Activated CD8-positive, alpha-beta memory T cell treated with anti-CD3 and anti-CD28 coated beads, Interleukin-2, amount 50 U/mL, for 48 hours (primary cell): ENCODE measurements around the gene ZNF512B.
"Not testable (repeated sequence)": the region's sequence is repeated elsewhere in the genome, so short reads cannot be mapped to it uniquely, and the experiment has no call there.

Experiments used
- DNase-seq: peaks from one replicate; pipeline ENCODE4 v3.0.0-alpha.2; 2020

ZNF512B gene, protein sequence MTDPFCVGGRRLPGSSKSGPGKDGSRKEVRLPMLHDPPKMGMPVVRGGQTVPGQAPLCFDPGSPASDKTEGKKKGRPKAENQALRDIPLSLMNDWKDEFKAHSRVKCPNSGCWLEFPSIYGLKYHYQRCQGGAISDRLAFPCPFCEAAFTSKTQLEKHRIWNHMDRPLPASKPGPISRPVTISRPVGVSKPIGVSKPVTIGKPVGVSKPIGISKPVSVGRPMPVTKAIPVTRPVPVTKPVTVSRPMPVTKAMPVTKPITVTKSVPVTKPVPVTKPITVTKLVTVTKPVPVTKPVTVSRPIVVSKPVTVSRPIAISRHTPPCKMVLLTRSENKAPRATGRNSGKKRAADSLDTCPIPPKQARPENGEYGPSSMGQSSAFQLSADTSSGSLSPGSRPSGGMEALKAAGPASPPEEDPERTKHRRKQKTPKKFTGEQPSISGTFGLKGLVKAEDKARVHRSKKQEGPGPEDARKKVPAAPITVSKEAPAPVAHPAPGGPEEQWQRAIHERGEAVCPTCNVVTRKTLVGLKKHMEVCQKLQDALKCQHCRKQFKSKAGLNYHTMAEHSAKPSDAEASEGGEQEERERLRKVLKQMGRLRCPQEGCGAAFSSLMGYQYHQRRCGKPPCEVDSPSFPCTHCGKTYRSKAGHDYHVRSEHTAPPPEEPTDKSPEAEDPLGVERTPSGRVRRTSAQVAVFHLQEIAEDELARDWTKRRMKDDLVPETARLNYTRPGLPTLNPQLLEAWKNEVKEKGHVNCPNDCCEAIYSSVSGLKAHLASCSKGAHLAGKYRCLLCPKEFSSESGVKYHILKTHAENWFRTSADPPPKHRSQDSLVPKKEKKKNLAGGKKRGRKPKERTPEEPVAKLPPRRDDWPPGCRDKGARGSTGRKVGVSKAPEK

DNA sequence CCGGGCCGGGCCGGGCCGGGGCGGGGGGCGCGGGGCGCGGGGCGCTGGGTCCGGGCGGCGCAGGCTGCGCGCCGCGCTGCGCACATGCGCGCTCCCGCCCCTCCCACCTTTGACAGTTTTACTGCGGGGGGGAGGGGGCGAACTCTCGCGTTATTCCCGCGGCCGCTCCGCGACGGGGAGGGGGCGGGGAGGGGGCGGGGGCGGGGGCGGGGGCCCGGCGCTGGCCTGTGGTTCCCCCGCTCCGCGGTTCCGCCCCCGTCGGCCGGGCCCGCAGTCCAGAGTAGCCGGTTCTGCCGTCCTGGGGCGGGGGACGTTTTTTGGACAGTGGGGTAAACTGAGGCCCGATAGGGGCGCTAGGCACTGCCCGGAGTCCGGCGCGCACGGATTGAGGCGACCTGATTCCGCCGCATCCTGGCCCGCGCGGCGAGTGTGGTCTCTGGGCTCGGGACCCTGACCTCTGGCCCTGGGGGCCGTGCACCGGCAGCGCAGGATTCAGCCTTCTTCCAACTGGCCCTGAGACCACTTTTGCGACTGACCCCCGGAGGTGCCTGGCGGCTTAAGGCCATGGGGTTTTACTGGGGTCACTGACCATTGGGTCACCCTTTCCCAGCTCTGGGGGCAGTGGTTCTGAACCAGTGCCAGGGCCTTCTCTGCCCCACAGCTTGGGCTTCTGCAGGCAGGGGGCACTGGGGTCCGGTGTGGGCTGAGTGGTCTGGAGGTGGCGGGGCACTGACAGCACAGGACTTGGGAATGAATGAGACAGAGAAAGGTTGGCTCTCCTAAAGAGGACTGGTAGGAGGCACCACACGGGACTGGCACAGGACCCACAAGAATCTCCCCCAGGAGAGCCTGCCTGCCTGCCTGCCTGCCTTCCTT, at the start of gene ZNF512B:
Gene ZNF512B, minus strand, starts transcription at position 93 of the 876 bp plus-strand sequence. CDS start 1,980 bp downstream, outside the sequence.
- DNase-seq: peak; percentile 74

DNA sequence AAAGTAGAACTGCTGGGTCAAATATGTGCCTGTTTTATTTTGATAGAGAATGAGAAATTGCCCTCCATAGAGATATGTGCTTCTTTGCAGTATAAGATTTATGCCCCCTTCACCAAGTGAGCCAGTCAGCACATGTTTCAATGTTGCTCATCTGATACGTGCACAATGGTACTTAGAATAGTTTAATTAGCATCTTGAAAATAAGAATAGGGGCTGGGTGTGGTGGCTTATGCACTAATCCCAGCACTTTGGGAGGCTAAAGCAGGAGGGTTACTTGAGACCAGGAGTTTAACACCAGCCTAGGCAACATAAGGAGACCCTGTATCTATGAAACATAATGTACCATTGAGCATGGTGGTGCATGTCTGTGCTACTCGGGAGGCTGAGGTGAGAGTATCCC, 45.9 kb upstream of the ZNF512B start:
- no peak for DNase-seq

DNA sequence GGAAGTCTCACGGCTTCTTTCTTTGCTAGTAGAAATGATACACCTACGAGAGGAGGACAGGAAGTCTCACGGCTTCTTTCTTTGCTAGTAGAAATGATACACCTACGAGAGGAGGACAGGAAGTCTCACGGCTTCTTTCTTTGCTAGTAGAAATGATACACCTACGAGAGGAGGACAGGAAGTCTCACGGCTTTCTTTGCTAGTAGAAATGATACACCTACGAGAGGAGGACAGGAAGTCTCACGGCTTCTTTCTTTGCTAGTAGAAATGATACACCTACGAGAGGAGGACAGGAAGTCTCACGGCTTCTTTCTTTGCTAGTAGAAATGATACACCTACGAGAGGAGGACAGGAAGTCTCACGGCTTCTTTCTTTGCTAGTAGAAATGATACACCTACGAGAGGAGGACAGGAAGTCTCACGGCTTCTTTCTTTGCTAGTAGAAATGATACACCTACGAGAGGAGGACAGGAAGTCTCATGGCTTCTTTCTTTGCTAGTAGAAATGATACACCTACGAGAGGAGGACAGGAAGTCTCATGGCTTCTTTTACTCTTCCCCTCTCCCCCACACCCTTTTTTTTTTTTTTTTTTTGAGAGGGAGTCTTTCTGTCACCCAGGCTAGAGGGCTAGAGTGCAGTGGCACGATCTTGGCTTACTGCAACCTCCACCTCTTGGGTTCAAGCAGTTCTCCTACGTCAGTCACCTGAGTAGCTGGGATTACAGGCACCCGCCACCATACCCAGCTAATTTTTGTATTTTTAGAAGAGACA, 42.8 kb upstream of the ZNF512B start:
- DNase-seq: not testable (repeated sequence)

GRCh38 chr20:64011366-64011779, 41.6 kb upstream of the ZNF512B start:
- DNase-seq: no peak

DNA sequence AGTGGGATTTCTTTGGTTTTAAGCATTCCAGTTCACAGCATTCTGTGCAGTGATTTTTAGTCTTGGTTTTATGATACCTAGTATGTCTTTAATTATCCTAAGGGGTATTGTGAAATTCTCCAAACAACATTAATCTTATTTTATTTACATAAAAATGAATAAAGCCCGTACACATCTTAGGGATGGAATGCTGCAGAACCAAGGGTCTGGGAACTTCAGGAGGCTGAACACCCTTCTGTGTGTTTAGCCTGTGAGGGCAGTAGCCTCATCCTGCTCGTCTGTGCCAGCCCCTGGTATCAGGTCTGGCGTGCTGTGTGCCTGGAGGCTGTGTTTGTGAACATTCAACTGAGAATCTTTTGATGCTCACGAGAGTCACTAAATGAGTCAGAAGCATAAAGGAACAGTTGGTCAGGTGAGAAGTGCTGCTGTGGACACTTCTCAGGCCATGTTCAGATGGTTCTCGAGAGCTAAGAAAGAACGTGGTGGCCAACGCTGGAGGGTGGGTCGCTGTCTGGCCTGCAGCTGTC, 41.0 kb upstream of the ZNF512B start:
- DNase-seq: no peak

GRCh38 chr20:64009811-64010387, 40.2 kb upstream of the ZNF512B start:
- DNase-seq: no peak

GRCh38 chr20:64006902-64007301, 37.2 kb upstream of the ZNF512B start:
- no peak for DNase-seq

- no peak for DNase-seq
Measured at GRCh38 chr20:64006490-64006889, 36.8 kb upstream of the ZNF512B start.

DNA sequence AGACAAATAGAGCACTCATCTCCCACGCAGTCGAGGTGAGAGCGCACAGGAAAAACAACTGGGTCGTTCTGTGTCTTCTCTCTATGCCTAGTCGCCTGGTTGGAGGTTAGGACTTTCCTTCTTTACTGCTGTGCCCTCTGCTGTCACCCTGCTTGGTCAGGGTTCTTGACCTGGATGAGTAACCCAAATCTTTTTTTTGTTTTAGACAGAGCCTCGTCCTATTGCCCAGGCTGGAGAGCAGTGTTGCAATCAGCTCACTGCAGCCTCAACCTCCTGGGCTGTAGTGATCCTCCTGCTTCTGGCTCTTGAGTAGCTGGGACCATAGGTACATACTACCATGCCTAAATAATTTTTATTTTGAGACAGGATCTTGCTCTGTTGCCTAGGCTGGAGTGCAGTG, 35.7 kb upstream of the ZNF512B start:
- DNase-seq: no peak

DNA sequence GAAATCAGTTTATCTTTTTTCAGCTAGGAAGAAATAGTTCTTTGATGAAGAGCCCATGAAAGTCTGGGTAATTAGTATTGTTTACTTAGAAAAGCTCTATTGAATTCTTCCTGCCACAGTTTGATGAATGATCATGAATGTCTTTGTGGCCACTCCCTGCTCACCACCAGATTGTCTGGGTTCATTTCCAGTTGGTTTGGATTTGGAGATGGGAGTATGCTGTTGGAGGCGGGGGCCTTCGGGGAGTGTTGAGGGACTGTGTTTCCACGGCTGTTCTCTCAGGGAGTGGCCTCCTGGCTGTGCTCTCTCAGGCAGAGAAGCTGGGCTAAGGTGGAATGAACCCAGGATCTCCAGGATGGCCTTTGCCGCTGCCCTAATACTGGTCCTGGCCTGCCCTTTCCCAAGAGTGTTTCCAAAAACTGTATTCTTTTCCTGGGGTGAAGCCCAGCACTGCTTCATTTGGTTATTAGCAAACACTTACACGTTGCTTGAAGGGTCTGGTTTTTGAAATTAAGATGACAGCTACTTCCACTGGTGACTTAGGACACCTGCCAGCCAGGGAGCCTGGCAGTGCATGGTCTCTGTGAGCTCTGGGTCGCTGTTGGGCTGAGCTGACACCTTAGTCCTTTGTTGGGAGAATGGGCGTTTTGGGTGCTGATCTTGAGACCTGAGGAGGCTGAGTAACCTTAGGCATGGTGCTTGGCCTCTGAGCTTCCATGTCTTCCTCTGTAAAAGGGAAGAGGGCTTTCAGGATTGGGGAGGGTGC, 34.4 kb upstream of the ZNF512B start:
- no peak for DNase-seq

- DNase-seq: no peak
Measured at GRCh38 chr20:64001607-64002011, 31.9 kb upstream of the ZNF512B start.

DNA sequence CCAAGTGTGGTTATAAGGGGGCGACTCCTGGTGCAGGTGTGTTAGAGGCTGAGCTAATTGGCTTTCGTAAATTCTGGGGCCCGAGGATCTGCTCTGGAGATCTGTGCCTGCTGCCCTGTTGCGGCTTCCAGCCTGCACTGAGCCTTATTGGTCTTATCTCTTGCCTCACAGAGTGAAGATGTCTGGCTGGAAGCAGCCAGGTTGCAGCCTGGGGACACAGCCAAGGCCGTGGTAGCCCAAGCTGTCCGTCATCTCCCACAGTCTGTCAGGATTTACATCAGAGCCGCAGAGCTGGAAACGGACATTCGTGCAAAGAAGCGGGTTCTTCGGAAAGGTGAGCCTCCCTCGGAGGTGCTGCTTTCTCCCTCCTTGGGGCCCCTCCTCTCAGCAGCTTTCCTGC, 31.2 kb upstream of the ZNF512B start:
- no peak for DNase-seq

GRCh38 chr20:63982937-63983336, 13.2 kb upstream of the ZNF512B start:
- DNase-seq: no peak

GRCh38 chr20:63980806-63981728, 11.3 kb upstream of the ZNF512B start, which contains the start of gene PRPF6:
Gene PRPF6, plus strand, starts transcription at chr20:63981132. Its CDS starts 114 bp downstream, at chr20:63981246.
- peak; percentile 97 for DNase-seq

GRCh38 chr20:63980317-63980805, 10.6 kb upstream of the ZNF512B start:
- peak; percentile 71 for DNase-seq

GRCh38 chr20:63979557-63980316, 10.0 kb upstream of the ZNF512B start, which contains the start of gene SAMD10:
Gene SAMD10, minus strand, starts transcription at chr20:63979642. Its CDS starts 175 bp downstream, at chr20:63979467.
- DNase-seq: peak; percentile 92

DNA sequence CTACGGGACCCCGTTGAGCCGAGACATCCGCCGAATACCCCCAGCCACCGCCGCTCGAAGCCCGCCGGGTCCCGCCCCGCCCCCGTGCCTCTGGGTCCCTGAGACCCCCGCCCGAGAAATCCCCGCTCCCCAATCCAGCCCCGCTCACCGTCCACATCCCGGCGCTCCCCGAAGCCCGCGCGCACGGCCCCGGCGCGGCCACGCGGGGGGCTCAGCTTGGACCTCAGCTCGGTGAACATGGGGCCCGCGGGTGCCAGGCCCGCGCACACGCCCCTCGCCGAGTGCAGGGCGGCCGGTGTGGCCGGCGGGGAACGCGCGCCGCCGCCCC, 9.5 kb upstream of the ZNF512B start:
- DNase-seq: no peak
